OCI-M2 (cell line): ENCODE results near the gene OR1F1.
"Not testable (repeated sequence)": the region's sequence is repeated elsewhere in the genome, so short reads cannot be mapped to it uniquely, and the experiment has no call there.

ENCODE experiments used
- DNase-seq: peaks from one replicate; lab custom pipeline; 2025; ENCODE audit not compliant: unreplicated experiment; lab: John Stamatoyannopoulos, UW

Gene OR1F1

DNA sequence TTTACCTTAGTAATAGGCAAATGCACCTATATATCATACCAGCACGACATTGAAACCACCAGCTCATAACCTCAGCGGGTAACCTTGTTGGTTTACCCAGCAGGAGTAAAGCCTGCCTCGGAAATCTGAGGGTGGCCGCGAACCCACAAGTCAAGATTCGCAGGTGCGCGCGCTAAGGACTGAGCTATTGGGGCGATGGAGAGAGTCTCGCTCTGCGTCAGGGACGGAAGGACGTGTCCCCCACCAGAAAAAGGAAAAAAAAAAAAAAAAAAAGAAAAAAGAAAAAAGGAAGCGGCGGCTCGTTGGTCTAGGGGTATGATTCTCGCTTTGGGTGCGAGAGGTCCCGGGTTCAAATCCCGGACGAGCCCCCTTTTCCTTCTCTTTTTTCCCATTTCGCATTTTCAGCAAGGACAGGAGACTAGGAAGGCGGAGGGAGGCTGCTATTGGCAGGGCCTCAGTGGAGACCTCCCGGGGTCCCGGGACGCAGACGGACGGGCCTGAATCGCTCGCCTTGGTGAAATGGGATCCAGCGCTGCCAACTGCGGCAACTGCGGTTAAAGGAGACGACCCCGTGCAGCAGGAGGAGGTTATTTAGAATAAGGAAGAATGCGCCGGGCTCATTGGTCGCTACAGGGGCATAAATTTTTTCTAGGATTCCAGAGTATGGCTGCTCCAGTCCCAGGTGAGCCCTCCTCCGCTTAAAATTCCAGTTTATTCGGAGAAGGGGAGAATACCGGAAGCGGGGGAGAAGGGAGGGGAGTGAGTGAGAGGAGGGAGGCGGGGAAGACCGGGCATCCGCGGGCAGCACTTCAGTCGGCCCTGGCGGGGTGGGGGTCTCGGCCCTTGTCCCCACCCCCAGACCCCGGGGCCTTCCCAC is at the start of gene OR1F1:
TSS of gene OR1F1 (plus strand) at position 407 of the 877 bp plus-strand sequence.
- DNase-seq: no peak

DNA sequence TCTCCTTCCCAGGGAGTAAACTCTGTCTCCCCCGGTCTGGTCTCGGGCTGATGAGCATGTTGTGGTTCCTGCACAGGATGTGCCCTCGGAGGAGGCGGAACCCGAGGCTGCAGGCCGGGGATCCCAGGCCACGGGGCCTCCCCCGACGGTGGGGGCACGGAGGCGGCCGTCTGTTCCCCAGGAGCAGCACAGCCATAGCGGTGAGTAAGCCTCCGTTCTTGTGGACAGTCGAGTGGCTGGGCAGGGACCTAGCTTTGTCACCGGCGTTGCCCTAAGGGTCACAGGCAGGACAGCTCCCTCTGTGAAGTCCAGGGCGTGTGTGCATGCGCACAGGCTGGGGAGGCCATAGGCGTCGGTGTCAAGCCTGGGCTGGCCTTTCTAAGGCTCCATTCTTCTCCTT is 49.7 kb upstream of the OR1F1 start:
- DNase-seq: no peak

DNA sequence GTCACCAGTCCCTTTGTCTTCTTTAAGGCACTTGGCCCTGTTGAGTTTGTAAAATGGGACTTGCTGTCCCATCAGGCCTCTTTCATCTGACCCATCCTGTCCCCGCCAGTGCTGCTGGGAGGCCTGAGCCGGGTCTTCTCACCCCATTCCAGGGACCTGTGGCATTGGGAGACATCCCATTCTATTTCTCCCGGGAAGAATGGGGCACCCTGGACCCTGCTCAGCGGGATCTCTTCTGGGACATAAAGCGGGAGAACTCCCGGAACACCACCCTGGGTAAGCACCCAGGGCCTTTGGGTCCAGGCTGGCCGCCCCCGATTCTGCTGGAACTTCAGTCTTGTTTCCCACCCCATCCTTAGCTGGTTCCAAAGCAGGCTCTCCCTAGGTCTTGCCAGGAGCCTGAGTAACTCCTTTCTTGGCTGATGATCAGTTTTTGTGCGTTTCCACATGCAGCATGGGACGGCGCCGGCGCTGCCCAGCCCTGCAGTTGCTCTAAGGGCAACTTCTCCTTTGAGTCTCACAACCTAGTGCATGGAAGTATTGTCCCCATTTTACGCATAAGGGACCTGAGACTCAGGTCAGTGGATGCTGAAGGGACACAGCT is 49.1 kb upstream of the OR1F1 start:
- DNase-seq: no peak

DNA sequence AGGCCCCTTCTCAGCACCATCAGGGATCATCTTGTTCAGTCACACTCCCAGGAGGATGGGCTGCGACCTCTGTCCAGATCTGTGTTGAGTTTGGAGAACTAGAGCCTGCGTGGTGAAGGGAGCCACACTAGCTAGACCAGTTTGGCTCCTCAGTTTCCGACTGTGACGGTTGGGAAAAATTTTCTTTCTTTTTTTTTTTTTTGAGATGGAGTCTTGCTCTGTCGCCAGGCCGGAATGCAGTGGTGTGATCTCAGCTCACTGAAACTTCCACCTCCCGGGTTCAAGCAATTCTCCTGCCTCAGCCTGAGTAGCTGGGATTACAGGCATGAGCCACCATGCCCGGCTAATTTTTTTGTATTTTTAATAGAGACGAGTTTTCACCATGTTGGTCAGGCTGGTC is 48.4 kb upstream of the OR1F1 start:
- not testable (repeated sequence) for DNase-seq

DNA sequence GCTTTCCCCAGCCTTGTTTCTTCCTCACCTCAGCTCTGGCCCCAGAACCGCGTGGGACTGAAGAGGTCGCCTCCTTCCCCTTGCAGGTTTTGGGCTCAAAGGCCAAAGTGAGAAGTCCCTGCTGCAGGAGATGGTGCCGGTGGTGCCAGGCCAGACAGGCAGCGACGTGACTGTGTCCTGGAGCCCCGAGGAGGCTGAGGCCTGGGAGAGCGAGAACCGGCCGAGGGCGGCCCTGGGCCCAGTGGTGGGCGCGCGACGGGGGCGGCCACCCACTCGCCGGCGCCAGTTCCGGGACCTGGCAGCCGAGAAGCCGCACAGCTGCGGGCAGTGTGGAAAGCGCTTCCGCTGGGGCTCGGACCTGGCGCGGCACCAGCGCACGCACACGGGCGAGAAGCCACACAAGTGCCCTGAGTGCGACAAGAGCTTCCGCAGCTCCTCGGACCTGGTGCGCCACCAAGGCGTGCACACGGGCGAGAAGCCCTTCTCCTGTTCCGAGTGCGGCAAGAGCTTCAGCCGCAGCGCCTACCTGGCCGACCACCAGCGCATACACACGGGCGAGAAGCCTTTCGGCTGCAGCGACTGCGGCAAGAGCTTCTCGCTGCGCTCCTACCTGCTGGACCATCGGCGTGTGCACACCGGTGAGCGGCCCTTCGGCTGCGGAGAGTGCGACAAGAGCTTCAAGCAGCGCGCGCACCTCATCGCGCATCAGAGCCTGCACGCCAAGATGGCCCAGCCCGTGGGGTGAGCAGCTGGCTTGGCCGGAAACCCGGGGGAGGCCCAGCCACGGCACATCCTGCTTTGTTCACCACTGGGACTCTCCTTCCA is 47.2 kb upstream of the OR1F1 start:
- no peak for DNase-seq

DNA sequence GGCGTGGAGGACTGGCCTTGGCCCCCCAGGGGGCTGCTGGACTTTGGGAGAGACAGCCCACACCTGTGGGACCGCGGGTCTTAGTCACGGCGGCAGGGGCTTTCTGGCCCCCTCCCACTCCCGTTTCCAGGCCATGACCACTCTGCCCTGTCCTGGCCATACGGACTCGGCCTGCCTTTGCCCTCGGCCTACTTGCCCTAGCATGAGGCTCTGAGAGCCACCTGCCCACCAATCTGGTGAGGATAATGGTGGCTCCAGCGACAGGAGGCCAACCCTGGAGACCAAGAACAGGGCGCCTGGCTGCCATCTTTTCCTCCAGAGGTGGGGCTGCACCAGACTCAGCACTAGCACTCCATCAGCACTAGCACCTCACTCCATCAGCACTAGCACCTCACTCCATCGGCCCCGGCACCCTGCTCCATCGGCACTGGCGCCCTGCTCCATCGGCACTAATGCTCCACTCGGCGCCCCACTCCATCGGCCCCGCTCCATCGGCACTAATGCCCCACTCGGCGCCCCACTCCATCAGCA is 46.2 kb upstream of the OR1F1 start:
- DNase-seq: no peak

DNA sequence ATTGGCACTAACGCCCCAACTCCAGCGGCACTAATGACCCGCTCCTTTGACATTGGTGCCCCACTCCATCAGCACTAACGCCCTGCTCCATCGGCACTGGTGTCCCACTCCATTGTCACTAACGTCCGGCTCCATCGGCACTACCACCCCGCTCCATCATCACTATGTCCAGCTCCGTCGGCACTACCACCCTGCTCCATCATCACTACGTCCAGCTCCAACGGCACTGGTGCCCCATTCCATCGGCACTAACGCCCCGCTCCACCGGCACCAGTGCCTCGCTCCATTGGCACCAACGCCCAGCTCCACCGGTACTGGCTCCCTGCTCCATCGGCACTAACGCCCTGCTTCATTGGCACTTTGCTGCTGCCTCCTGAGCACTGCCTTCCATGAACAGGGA is 45.7 kb upstream of the OR1F1 start:
- no peak for DNase-seq

DNA sequence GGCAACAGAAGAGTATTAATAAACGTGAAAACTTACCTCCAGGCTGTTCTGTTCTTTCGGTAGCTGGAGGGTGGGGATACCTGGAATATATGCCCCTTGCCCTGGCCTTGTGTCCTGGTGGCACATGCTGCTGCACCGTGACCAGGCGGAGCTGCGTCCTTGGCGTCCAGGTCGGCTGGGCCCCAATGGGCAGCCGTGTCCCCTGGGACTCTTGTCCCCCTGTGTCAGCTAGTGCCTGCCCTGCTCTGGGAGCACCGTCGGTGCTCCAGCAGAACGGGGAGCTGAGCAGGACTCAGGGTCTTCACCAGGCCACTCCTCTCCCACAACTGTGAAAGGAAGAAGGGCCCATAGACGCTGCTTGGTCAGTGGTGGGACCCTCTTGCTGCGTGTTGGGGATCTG is 45.2 kb upstream of the OR1F1 start:
- DNase-seq: no peak

DNA sequence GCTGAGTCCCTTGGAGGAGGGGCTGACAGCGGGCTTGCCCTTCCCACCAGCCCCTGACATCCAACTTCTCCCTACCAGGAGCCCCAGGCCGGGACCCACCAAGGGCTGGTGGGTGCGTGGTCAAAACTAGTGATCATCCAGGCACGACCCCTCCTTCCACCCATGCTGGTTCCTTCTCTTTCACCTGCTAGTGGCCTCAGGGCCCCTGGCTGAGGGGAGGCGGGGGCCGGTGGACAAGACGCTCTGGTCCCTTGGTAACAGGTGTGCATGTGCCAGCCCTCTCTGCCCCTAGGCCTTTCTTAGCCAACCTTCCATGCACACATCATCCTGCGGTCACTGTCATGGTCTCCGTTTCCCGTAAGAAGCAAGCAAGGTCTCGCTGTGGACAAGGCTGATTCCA is 44.8 kb upstream of the OR1F1 start:
- no peak for DNase-seq

DNA sequence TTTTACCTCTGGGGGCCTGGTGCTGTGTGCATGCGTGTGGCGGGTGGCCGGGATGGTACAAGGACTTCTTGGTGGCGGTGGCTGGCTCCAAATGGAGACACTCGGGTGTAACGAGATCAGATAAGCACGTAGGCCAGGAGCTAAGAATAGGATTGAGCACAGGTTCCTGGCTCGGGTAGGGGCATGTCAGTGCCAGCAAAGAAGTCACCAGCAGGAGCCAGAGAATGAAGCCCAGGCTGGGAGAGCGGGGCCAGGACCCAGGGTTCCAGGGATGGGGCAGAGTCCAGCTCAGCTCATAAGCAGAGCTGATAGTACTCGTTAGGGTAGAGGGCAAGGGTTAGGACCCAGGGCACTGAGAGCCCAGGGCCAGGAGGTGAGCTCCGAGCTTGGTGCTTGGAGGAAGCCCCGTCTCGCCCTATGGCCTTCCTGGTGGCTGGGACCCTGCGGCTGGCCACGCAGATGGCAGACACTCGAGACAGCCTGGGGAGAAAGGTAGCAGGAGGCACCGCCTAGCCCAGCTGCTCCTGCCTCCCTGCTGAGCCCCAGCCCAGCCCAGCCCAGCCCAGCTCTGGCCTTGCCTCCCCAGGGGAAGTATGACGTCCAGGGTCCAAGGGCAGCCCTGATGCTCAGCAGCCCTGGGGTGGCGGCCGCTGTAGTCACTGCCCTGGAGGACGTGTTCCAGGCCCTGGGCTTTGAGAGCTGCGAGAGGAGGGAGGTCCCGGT is 44.2 kb upstream of the OR1F1 start:
- no peak for DNase-seq

DNA sequence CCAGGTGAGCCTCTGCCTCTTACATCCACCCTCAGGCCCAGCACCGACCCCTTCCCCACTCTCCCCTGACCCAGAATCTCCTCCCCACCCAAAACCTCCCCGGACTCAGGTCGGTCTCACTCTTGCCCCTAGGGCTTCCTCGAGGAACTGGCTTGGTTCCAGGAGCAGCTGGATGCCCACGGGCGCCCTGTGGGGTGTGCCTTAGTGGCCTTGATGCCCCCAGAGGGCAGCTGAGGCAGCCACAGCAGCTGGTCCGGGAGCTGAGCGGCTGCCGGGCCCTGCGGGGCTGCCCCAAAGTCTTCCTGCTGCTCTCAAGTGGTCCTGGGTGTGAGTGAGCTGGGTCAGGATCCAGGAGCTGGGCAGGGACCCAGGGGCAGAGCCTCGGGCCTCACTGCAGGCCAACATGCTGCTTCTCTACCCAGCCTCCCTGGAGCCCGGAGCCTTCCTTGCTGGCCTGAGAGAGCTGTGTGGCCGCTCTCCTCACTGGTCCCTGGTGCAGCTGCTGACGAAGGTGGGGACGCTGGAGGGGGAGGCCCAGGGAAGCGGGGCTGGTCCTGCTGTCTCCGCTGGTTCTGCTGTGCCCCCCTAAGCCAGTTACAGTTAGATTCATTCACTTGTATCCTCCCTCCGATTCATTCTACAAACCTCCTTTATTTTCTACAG is 43.6 kb upstream of the OR1F1 start:
- DNase-seq: no peak

DNA sequence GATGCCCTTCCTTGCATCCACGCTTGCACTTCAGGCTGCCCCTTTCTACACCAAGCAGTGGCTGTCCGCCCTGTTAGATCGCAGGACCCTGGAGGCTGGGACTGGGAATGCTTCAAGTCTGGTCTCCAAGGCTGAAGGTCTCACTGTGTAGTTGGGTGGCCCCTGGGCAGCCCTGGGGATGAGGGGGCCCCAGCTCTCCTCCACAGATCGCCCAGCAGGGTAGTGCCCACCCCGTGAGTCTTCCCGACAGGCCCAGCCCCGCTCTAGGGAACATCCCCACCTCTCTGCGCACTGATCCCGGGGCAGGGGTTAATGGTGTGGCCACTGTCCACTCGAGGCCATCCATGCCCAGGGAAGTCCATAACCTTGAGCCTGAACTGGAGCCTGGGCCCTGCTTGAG is 42.9 kb upstream of the OR1F1 start:
- no peak for DNase-seq

DNA sequence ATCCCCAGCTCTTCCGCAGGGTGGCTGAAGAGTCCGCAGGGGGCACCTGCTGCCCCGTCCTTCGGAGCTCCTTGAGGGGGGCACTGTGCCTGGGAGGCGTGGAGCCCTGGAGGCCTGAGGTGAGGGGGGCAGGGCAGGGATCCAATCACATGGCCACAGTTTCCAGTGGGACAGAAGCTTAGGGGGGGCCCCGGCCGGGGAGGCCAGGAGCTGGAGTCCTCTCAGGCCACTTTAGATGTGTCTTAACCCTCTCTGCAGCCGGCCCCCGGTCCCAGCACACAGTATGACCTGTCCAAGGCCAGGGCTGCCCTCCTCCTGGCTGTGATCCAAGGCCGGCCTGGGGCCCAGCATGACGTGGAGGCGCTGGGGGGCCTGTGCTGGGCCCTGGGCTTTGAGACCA is 42.3 kb upstream of the OR1F1 start:
- no peak for DNase-seq

DNA sequence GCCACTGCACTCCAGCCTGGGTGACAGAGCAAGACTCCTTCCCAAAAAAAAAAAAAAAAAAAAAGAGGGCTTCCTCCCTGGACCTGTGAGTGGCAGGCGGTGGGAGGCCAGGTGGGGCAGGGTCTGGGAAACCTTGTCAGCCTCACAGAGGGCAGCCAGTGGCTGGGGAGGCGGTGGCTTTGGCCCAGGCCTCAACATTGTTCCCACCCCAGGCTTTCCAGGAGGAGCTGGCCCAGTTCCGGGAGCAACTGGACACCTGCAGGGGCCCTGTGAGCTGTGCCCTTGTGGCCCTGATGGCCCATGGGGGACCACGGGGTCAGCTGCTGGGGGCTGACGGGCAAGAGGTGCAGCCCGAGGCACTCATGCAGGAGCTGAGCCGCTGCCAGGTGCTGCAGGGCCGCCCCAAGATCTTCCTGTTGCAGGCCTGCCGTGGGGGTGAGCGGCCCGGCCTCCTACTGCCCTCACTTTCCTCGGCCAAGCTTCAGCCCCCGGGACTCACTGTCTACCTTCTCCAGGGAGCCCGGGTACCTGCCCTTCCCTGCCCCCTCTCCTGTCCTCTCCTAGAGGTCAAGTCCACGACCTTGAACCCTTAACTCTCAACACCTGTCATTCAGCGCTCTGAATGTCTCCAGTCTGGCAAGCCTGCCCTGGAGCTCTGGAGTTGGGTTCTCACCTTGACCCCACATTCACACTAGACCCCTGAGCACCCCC is 40.8 kb upstream of the OR1F1 start:
- DNase-seq: no peak

DNA sequence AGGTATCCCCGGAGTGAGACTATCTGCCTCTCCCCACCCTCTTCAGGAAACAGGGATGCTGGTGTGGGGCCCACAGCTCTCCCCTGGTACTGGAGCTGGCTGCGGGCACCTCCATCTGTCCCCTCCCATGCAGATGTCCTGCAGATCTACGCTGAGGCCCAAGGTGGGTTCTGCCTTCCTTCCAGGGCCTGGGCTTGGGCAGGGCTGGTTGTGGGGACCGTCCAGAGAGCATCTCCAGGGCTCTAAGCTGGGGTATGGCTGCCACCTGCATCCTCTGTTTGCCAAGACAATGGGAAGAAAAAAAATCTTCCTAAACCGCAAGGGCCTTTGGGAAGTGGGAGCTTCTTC is 40.3 kb upstream of the OR1F1 start:
- no peak for DNase-seq

DNA sequence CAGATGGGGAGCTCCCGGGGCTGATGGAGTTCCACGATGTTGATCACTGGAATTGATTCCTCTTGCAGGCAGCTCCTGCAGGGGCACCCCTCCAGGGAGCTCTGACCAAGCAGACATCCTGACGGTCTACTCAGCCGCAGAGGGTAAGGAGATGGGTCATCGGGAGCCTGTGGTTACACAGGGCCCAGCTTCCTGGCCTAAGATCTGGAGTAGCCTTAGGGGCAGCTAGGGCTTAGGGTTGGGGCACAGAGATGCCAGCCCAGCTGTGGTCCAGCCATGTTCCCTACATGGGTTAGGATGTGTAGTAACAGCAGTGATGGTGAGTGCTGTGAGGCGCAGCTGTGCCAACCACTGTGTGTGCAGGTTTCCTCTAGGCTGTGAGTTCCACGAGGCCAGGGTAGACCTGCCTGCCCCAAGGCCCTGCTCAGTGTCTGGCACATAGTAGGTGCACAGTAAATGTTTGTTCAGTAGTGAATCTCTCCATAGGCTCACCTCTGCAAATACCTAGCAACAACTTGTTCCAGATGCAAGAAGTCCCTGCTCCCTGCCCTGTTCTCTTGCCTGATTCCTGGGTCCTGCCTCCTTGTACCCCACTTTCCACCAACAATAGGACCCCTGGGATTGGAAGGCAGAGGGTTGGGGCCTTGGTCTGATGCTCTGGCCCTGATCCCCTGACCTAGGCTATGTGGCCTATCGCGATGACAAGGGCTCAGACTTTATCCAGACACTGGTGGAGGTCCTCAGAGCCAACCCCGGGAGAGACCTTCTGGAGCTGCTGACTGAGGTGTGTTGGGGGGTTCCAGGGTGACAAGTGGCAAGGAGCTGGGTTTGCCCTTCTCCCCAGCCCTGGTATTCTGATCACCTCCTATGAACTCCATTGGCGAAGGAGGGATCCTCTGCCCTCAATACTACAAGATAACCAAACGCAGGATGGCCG is 39.5 kb upstream of the OR1F1 start:
- no peak for DNase-seq

DNA sequence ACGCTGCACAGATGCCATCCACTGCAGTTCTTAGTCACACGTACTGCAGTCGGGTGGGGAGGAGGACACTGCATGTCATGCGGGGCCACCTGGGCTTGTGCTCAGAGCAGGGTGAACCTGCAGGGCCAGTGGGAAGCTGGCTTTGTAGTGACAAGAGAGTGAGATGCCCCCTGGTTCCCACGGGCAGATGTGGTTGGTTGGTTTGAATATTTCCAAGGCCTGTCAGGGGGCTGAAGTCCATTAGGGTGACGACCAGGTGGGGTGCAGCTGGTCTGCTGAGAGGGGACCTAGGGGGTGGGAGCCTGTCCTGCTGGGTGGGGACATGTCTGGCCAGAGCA is 38.8 kb upstream of the OR1F1 start:
- DNase-seq: no peak

DNA sequence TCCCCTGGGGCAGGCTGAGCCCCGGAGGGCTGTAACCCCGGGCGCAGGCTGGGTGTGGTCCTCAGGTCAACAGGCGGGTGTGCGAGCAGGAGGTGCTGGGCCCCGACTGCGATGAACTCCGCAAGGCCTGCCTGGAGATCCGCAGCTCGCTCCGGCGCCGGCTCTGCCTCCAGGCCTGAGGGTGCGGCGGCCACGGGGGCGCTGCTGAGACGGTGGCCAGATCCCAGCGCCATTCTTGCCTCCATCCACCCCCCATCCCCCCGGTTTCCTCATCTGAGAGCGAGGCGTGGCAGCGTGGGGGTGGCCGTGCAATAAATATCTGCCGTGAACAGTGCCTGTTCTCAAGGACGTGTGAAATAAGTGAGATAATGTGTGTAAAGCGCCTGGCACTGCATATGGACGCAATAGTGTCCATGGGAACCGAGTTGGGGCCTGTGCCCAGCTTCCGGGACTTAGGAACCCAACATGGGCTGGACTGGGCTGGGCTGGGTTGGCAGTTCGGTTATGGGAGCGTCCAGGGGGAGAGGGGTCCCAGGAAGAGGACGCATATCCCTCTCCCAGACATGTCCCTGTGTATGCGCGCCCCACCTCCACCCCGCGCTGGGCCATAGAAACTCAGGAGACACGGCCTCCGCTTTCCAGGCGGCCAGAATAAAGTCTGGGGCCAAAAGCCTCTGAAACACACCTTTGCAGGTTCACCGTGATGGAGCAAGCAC is 38.2 kb upstream of the OR1F1 start:
- no peak for DNase-seq
